H1 (cell line): ENCODE data around the gene ADAMTS6. TPM values are rescaled to one million over a fixed set of nuclear protein-coding genes. Genes with fewer than 3 reads are reported as not detected.

ENCODE experiments used
- BACH1 ChIP-seq: IDR thresholded peaks from 2 replicates; pipeline ENCODE4 v1.6.1; 2012; ENCODE audit warnings: low read length, improper control_type of control experiment
- BCL11A ChIP-seq, 2 experiments: IDR thresholded peaks; one replicate each; pipeline ENCODE4 v1.6.1; 2011; ENCODE audit warnings: low read depth in 2 of 2, low read length in 2 of 2, mild to moderate bottlenecking in 2 of 2
- BRCA1 ChIP-seq: IDR thresholded peaks from 2 replicates; pipeline ENCODE4 v1.6.1; 2012; ENCODE audit warnings: low read depth, low read length, improper control_type of control experiment
- CBX5 ChIP-seq: fragments of 300-800, 300-1000 bp; sonication (generic); IDR thresholded peaks from 2 replicates; pipeline ENCODE4 v1.7.1; 2016; ENCODE audit warnings: antibody characterized with exemption, low read length, low read depth
- CEBPB ChIP-seq: IDR thresholded peaks from 2 replicates; pipeline ENCODE4 v1.6.1; 2012; ENCODE audit warnings: low read depth, low read length
- FOSL1 ChIP-seq: IDR thresholded peaks from 2 replicates; pipeline ENCODE4 v1.6.1; 2011; ENCODE audit warnings: mild to moderate bottlenecking, low read depth, low read length, moderate library complexity; ENCODE audit not compliant: insufficient read depth
- KDM4A ChIP-seq: IDR thresholded peaks from one replicate; pipeline ENCODE4 v1.7.1; 2012; ENCODE audit warnings: low read depth, mild to moderate bottlenecking, moderate library complexity, low read length, inconsistent platforms; ENCODE audit not compliant: severe bottlenecking
- KDM5A ChIP-seq: fragments of 200-600 bp; IDR thresholded peaks from 2 replicates; pipeline ENCODE4 v1.7.1; 2012; ENCODE audit warnings: mild to moderate bottlenecking, low read length, inconsistent platforms, mixed read lengths
- NANOG ChIP-seq: IDR thresholded peaks from 2 replicates; pipeline ENCODE4 v1.6.1; 2011; ENCODE audit warnings: low read length, low read depth, mild to moderate bottlenecking, inconsistent platforms; ENCODE audit not compliant: insufficient read depth, poor library complexity, severe bottlenecking
- POU5F1 ChIP-seq: IDR thresholded peaks from 2 replicates; pipeline ENCODE4 v1.6.1; 2011; ENCODE audit warnings: low read depth, mild to moderate bottlenecking, low read length, moderate library complexity
- SIRT6 ChIP-seq: IDR thresholded peaks from one replicate; pipeline ENCODE4 v1.7.1; 2012; ENCODE audit warnings: low read length, inconsistent platforms
- SIX5 ChIP-seq: IDR thresholded peaks from 2 replicates; pipeline ENCODE4 v1.6.1; 2011; ENCODE audit warnings: mild to moderate bottlenecking, low read depth, low read length
- SP4 ChIP-seq: IDR thresholded peaks from 2 replicates; pipeline ENCODE4 v1.6.1; 2012; ENCODE audit warnings: low read length, inconsistent platforms
- TAF1 ChIP-seq: IDR thresholded peaks from 2 replicates; pipeline ENCODE4 v1.6.1; 2011; ENCODE audit warnings: mild to moderate bottlenecking, low read depth, low read length
- TEAD4 ChIP-seq: IDR thresholded peaks from 2 replicates; pipeline ENCODE4 v1.6.1; 2012; ENCODE audit warnings: low read depth, low read length, inconsistent platforms, mixed read lengths
- polyA plus RNA-seq, 7 experiments: library from polyadenylated mRNA; depleted of rRNA in 3 of 7; stranded (reverse) in 5 of 7; unstranded in 2 of 7; fragments of >200 nt in 5 of 7; fragments of 200-250 nt in 2 of 7; gene quantifications; 1 replicate in 5 of 7; 2 replicates in 1 of 7; 4 replicates in 1 of 7; pipeline versions ENCODE4 v1.2.1 to v1.2.3, GENCODE V29; 2011 to 2013; ENCODE audit warnings: missing spikeins in 2 of 7, mixed read lengths in 2 of 7
- total RNA-seq: library from RNA; stranded (reverse); fragmentation: NEBNext Ultra II Directional; extraction: Animal tissue kit (Norgen Biotek cat#: 25700); gene quantifications from 2 replicates; pipeline ENCODE4 v1.2.1, GENCODE V29; 2021
- TF ChIP-seq, protein P1 (sequence below): IDR thresholded peaks from 2 replicates; pipeline ENCODE4 v1.6.1; 2011; ENCODE audit warnings: low read length, improper control_type of control experiment
- TF ChIP-seq, protein P2 (sequence below): IDR thresholded peaks from 2 replicates; pipeline ENCODE4 v1.6.1; 2011; ENCODE audit warnings: low read depth, mild to moderate bottlenecking, low read length; ENCODE audit not compliant: insufficient read depth

ADAMTS6 gene
- total and polyA plus RNA-seq, 2 of the 8 experiments (the other 6 are each of a cell fraction or from before 2014, with no cell fraction given): 0.74 to 2.4 TPM

DNA sequence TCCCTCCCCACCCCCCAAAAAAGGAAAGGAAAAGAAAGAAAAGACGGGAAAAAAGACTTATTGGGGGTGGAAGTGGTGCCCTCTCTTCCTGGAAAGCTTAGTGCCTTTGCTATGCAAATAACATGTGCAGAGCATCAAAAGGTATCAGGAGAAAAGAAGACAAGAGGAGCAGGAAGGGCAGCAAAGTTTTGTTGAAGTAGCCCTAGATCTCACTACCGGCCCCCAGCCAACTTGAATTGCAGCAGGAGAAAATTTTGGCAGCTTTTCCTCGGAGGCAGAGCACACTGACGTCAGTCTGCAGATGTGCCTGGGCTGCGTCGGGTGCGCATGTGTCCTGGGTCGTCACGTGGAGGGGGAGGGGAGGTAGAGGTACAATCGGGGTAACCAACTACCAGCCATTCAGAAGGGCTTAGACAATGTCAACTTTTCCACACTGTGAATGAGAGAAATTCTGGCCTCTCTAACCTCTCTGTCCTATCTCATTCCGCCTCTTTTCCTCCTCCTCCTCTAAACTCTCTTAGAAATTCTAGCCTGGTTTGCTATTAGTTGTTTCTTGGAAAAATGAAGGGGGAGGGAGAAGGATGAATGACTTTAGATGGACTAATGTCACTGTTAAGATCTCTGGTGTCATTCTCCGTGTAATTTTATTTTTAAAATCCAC, at the start of gene ADAMTS6 (continued):
- TF ChIP-seq CBX5 (no peak), KDM5A (no peak), BRCA1 (no peak), SIX5 (no peak), BCL11A (IDR thresholded peaks at IDR 0.05; ENCODE audit: low read depth in 2 of 2, low read length in 2 of 2) (no peak), NANOG (no peak), SIRT6 (no peak), FOSL1 (no peak), KDM4A (peak; percentile 45), CEBPB (no peak), BACH1 (no peak), TEAD4 (no peak), POU5F1 (no peak), SP4 (no peak), TAF1 (peak; percentile 78)
- TF ChIP-seq, protein P1, sequence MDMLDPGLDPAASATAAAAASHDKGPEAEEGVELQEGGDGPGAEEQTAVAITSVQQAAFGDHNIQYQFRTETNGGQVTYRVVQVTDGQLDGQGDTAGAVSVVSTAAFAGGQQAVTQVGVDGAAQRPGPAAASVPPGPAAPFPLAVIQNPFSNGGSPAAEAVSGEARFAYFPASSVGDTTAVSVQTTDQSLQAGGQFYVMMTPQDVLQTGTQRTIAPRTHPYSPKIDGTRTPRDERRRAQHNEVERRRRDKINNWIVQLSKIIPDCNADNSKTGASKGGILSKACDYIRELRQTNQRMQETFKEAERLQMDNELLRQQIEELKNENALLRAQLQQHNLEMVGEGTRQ: peak; percentile 85
- TF ChIP-seq, protein P2, sequence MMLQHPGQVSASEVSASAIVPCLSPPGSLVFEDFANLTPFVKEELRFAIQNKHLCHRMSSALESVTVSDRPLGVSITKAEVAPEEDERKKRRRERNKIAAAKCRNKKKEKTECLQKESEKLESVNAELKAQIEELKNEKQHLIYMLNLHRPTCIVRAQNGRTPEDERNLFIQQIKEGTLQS: peak; percentile 59; the same call in 1 of the 2 replicates
